ENCODE measurements around the gene P3H4.
A peak's percentile ranks its signal among the peaks of the same experiment; 100 is the strongest.

The P3H4 gene

GRCh38 chr17:41818024-41818423, 6.3 kb upstream of the P3H4 start:
- DNase-seq: no peak

DNA sequence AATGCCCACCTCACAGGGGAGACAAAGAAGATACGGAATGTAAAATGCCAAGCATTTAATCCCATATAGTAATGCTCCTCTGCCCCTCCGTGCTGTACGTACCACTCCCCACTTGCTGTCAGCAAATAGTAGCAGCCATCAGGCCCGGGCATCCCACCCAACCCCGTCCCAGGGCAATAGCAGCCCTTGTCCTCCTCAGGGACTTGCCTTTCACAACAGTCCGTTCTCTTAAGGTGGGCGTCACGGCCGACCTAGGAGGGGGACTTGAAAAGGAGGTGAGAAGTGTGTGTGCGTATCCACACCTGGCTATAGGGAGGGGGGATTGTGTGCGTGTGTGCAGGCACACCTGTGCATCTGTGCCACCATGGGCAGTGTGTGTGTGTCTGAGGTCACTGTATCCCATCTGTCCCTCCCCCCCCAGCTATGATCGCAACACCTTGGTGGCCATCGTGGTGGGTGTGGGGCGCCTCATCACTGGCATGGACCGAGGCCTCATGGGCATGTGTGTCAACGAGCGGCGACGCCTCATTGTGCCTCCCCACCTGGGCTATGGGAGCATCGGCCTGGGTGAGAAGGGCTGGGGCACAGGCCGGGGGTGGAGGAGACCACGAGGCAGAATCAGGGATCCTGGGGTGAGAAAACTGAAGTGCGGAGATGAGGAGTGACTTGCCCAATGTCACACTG, 5.0 kb upstream of the P3H4 start:
- no peak for DNase-seq

GRCh38 chr17:41814195-41814594, 2.4 kb upstream of the P3H4 start:
- no peak for DNase-seq

DNA sequence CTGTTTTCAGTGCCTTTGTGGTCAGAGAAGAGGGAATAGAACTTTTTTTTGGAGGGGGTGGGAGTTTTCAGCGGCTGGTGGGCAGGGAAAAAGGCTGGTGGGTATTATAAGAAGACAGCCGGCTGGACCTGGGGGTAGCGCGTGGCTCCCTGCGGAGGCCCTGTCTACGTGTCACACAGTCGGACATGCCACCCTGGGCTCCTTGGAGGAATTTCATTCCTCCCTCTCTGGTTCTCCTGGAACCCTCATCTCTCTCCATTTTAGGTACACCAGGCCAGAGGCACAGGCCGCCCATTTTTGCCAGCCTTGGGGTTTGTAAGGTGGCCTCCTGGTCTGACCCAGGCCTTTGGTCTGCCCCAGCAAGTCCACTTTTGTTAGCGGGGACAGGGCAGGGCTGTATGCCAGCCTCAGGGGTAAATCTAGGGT, 2.0 kb upstream of the P3H4 start:
- no peak for DNase-seq

DNA sequence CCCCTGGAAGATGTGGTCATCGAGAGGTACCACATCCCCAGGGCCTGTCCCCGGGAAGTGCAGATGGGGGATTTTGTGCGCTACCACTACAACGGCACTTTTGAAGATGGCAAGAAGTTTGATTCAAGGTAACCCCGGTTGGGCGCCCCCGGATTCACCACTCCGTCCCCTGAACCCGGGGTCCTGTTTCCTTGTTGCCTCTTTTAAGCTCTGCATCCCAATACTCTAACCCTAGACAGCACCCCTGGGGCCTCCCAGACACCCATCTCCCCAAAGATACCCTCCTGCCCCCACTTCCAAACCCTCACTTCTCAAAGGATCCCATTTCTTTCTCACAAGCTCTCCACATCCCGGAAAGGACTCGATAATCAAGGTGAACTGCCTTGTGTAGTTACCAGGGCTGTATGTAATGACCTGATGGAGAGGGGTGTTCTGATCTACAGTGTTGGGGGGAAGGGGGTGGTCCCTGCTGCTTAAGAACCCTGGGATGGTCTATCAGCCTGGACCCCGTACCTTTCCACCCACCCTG, 1.5 kb upstream of the P3H4 start:
- DNase-seq: no peak

GRCh38 chr17:41812381-41813151, 817 bp upstream of the P3H4 start, which contains the start of gene FKBP10:
FKBP10 (plus strand) TSS chr17:41813004; CDS start chr17:41813035, 31 bp downstream.
- peak; percentile 70 for DNase-seq

GRCh38 chr17:41810659-41811548, 845 bp downstream of the P3H4 start:
- no peak for DNase-seq

DNA sequence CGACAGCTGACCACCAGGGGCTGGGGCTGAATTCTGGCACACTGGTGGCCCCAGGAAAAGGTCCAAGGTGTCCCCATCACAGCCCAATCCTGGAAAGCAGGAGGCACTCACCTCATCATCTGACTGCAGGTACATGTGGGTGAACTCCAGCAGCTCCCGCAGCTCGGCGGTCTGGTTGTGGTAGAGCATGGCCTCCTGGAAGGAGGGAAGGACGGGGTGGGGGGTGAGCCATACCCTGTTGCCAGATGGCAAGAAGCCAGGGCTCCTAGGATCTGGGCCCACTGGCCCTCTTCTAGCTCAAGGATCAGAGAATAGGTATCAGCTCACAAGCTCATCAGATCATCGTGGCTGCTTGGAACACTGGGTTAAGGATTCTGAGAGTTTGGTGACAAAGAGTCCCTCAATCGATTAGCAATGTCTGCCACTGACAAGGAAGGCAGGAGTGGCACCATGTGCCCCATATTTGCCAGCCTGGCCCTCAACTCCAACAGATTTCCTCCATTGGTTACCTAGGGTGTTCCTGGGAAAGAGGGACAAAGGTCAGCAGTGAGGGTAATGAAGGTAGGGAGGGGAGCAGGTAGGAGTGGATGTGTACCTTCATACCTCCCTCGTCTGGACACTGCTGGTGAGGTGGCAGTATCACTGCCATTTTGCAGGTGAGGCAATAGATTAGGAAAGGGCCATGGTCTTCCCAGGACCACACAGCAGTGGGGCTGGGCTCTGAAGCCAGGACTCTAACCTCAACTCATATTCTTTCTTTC, 4.9 kb downstream of the P3H4 start:
- DNase-seq: no peak

GRCh38 chr17:41803049-41804020, 8.4 kb downstream of the P3H4 start:
- no peak for DNase-seq

- DNase-seq: no peak
These were observed 10.1 kb downstream of the P3H4 start for GRCh38 chr17:41801374-41802271.

DNA sequence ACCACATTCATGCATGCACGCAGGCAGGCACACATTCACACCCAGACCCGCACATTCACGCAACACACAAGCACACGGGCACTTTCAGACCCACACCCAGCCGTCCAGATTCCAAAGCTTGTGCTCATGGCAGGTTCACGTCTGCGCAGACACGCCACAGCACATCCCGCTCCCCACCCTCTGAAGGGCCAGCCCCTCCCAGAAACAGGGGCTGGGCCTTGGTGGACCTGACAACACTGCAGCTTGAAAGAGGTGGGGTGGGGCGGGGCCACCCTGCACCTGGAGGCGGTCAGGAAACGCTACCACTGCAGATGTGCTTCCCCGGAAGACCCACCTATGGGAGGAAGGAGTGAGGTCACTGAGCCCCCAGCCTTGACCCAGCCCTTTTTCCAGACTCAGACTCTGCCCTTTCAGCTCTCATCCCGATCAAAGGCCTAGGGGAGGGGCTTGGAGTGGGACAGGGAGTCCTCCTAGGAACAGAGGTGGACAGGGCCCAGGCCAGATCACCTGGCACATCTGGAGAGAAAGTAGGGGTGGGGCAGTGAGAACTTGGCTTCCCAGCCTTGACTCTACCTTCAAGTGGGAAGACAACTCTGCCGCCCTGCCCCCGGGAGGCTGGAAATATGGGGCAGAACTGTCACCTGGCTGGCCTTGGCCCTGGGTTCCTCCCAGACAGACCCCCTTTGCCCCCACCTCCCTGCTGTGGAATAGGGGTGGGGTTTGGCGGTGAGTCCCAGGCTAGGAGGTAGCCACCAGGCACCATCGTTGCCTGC, 11.0 kb downstream of the P3H4 start:
- DNase-seq: no peak

DNA sequence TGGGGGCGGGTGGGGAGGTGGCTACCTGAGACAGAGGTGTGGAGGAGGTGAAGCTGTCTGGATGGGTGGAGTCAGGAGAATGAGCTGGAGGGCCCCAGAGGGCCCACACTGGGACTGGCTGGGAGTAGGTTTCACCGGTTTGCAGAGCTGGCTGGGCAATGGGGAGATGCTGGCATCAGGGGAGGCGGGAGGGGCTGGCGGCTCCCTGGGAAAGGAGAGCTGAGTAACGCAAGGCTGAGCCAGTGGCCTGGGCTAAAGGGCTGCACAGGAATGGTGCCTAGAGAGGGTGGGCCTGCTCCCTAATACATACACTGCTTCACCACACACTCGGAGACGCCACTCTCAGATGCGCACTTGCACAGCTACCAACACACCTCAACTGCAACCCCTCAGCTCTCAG, 12.4 kb downstream of the P3H4 start:
- DNase-seq: no peak

DNA sequence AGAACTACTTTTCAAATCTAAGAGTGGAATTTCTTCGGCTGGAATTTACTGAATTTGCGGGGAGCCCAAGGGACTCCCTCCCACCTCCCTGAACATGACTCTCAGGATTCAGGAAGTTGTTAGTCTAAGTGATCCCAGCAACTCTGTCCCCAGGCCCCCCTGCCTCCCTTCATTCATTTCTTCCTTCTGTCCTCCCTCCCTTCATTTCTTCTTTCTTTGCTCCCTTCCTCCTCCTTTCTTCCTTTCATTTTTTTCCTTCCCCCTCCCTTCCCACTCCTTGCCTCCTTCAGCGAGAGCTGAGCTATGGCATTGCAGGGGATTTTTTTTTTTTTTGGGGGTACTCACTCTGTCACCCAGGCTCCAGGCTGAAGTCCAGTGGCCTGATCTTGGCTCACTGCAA, 14.4 kb downstream of the P3H4 start:
- no peak for DNase-seq

GRCh38 chr17:41796121-41796895, 15.4 kb downstream of the P3H4 start:
- DNase-seq: no peak

DNA sequence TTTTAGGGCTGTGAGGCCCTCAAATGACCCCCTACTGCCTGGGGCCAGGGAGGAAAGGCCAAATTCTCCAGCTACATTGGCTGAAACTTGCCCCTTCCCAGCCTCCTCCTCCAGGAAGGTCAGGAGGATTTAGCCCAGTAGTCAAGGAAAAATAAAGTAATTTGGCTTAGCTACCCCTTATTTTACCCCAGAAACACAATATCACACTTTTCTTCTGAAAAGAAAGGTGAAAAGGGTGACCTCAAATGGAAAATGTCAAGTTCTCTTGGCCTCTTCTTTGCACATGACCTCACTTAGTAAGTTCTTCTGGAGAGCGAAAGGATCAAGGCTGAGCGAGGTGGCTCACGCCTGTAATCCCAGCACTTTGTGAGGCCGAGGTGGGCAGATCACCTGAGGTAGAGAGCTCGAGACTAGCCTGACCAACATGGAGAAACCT, 17.2 kb downstream of the P3H4 start:
- no peak for DNase-seq

DNA sequence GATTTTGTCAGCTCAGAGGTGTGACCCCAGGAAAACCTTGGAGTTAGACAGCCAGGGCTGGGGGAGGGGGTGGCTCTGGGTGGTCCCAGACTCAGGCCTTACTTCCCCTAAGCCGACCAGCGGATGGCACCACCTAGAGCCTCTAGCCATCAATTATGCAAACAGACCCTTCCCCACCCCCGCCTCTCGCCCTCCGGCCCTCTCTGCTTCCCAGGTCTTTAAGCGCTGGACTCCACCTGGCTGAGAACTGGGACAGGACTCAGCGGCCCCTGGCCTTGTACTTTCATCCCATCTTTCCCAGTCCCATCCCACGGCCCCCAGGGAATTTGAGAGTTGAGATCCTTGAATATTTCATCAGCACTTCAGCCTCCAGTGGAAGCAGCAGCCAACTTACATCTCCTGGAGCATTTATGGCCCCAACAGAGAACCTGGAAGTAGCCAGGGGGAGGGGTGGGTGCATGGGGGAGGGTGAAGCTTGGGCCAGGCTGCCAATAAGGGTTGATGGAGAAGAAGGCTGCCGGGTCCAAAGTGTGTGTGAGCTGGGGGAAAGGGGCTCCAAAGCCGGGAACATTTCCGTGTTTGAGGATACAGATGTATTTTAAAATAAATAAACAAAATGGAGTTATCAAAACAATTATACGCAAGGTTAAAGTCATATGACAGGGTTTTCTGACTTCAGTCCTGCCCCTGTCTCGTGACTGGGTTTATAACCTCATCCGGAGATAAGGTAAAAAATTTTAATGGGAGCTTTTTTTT, 17.8 kb downstream of the P3H4 start:
- DNase-seq: no peak
